ENCODE results near the gene BPIFB6. TPM values are rescaled to one million over a fixed set of nuclear protein-coding genes. Genes with fewer than 3 reads are reported as not detected.

The BPIFB6 gene
- total RNA-seq, 1 donor from 2014 or later = not detected

DNA sequence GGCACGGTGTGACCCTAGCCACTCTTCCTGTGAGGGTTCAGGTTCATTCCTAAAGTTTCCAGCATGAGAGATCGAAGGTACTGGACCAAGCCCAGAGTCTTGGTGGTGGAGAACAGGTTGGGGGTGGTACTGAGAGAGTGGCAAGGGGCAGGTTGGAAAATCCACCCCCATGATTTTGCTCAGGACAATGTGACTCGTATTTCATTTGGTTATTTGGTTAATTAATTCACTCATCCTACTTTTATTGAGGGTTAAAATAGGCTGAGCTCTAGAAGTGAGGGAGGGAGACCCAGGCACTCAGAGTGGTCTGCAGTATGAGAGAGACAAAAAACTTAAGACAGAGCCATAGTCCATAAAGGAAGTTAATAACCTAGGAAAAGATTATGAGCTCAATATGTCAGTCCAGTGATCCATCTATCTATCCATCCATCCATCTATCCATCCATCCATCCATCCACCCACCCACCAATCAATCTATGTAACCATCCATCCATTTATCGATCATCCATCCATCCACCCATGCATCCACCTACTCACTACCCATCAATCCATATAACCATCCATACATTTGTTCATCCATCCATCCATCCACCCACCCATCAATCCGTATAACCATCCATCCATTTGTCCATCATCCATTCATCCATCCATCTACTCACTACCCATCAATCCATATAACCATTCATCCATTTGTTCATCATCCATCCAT, 6.7 kb upstream of the BPIFB6 start:
- no peaks in the 10 kb centered on the region for H3K36me3 Mint-ChIP-seq (ENCODE audit: low read depth)
- no peaks in the 10 kb centered on the region for H3K9me3 Mint-ChIP-seq
- no peak for DNase-seq (ENCODE audit: low spot score)
- H3K4me3 Mint-ChIP-seq (ENCODE audit: low read depth) = no peak overlapping the region
- no peaks in the 10 kb centered on the region for H3K27me3 Mint-ChIP-seq (ENCODE audit: low read depth)
- H3K27ac Mint-ChIP-seq = no peak overlapping the region
- intact Hi-C loops (cut with micrococcal nuclease) = no loop called here
- no peaks in the 10 kb centered on the region for H3K4me1 Mint-ChIP-seq (ENCODE audit: low read depth)

DNA sequence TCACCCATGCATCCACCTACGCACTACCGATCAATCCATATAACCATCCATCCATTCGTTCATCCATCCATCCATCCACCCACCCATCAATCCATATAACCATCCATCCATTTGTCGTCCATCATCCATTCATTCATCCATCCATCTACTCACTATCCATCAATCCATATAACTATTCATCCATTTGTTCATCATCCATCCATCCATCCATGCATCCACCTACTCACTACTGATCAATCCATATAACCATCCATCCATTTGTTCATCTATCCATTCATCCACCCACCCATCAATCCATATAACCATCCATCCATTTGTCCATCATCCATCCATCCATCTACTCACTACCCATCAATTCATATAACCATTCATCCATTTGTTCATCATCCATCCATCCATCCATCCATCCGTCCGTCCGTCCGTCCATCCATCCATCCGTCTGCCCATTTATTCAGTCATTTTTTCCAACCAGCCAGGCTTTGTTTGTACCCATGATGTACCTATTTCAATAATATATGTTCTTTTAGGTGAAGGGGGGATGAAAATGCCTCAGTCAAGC, 6.1 kb upstream of the BPIFB6 start:
- H3K9me3 Mint-ChIP-seq = no peaks in the 10 kb centered on the region
- no peaks in the 10 kb centered on the region for H3K36me3 Mint-ChIP-seq (ENCODE audit: low read depth)
- H3K4me3 Mint-ChIP-seq (ENCODE audit: low read depth) = no peak overlapping the region
- no peak for DNase-seq (ENCODE audit: low spot score)
- no peaks in the 10 kb centered on the region for H3K27me3 Mint-ChIP-seq (ENCODE audit: low read depth)
- no peaks in the 10 kb centered on the region for H3K4me1 Mint-ChIP-seq (ENCODE audit: low read depth)
- intact Hi-C loops (cut with micrococcal nuclease) = no loop called here
- no peak overlapping the region for H3K27ac Mint-ChIP-seq

DNA sequence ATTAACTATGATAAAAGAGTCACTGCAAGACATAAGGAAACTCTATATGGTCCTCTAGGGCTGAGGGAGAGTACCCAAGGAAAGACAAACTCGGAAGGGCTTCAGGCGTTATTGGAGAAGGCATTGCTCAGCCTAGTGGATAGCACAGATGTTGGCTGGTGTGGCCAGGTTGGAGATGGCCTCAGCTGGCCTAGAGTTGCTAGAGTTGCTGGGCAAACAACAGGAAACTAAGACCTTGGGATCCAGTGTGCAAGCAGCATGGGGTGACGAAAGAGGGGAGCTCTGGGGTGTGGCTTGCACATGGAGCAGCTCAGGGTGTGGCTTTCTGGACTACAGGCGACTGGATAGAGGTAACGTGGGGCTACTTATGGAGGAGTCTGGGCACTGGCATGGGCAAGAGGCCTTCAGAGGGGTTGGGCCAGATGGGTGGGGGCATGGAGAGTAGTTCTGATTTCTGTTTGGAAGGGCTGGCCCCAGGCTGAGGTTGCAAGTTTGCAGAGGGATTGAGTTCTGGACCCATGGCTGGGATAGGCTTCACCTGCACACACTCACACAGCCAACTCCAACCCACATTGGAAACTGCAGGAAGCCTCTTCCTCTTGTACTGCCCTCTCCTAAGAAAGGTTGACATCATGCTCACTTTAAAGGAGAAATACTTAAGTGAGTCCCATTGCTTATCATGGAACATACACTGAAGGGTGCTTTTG, 5.2 kb upstream of the BPIFB6 start:
- Mint-ChIP-seq H3K9me3 (no peaks in the 10 kb centered on the region), H3K36me3 (ENCODE audit: low read depth) (no peaks in the 10 kb centered on the region), H3K4me3 (ENCODE audit: low read depth) (no peak overlapping the region), H3K27ac (no peak overlapping the region), H3K27me3 (ENCODE audit: low read depth) (no peaks in the 10 kb centered on the region), H3K4me1 (ENCODE audit: low read depth) (no peaks in the 10 kb centered on the region)
- intact Hi-C loops (cut with micrococcal nuclease) = no loop called here
- DNase-seq (ENCODE audit: low spot score) = no peak

DNA sequence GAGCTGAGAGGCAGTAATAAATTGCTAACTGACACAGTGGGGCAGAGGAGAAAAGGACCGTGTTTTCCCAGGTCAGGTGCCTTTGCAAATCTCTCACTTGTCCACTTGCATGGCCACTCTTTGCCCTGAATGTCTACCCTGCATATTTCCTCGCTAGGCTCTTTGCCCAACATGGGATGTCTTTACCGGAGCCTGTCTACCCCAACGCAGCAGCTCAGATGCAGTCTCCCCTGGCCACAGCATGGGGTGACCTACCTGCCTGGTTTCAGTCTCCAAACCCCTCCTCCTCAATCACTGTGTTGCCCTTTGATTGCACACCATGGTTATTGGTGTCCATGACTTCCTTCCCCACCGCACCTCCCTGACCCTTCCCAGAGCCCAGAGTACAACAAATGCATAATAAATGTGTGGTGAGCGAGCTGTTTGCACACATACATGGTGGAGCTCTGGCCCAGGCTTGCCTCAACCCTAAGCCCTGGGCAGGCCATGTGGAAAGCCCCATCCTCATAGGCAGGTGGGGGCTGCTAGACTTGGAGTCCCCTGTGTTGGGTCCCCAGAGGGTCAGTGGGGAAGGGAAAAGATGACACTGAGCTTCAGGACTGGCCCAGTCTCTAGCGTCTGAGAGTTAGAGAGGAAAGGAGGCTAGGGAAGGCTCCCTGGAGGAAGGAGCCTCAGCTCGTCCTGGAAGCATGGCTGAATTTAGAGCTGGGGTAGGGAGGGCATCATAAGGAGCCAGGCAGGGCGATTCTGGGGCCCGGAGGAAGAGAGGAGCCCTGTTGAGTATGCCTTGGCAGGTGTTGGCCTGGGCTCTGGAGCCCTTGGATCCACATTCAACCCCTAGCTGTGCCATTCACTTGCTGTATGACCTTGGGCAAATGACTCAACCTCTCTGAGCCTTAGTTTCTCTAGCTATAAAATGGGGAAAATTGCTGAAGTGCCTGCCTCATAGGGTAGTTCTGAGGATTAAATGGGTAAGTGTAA, 4.4 kb upstream of the BPIFB6 start:
- Mint-ChIP-seq H3K36me3 (ENCODE audit: low read depth) (no peaks in the 10 kb centered on the region), H3K4me1 (ENCODE audit: low read depth) (no peaks in the 10 kb centered on the region), H3K4me3 (ENCODE audit: low read depth) (no peak overlapping the region), H3K27ac (no peak overlapping the region), H3K27me3 (ENCODE audit: low read depth) (no peaks in the 10 kb centered on the region), H3K9me3 (no peaks in the 10 kb centered on the region)
- intact Hi-C loops (cut with micrococcal nuclease) = no loop called here
- no peak for DNase-seq (ENCODE audit: low spot score)

DNA sequence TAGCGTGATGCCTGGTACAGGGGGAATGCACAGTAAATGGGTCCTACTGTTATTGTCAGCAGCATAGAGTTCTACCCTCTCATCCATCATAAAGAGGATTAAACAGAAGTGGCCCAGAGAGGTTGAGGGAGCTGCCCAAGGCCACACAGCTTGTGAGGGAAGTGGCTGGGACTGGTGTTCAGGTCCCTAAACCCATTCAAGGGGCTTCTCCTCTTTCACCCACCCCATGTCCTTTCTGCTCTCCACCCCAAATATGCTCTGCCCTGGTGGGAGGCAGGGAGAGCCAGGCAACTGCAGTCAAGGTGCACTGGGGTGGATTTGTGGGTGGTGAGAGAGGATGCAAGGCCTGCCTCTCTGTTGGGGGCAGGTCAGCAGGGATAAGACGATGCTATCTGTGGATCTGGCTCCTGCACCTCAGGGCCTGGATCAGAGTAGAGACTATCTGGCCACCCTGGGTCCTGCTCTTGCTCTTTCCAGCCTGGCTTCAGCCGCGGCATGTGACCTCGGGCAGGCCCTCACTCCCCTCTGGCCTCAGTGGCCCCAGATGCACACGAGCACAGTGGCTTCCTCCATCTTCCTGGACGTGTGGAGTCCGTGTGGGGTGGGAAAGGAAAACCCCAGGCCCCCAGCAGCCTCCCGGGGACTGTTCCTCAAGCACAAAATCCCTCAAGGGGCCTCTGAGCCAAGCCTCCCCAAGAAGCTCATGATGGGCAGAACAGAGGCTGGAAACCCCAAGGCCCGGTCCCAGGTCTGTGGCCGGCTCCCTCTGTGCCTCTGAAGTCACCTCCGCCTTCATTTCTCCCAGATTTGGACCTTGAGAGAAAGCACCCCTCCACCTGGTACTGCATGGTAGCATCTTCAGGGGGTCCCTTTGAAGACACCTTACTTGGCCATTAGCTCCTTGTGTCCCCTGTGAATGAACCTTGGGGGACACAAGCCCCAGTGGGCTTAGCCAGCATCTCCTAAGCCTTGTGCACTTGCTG, 3.4 kb upstream of the BPIFB6 start:
- no peaks in the 10 kb centered on the region for H3K36me3 Mint-ChIP-seq (ENCODE audit: low read depth)
- intact Hi-C loops (cut with micrococcal nuclease) = no loop called here
- no peak overlapping the region for H3K4me3 Mint-ChIP-seq (ENCODE audit: low read depth)
- no peaks in the 10 kb centered on the region for H3K27me3 Mint-ChIP-seq (ENCODE audit: low read depth)
- DNase-seq (ENCODE audit: low spot score) = no peak
- H3K9me3 Mint-ChIP-seq = no peaks in the 10 kb centered on the region
- no peaks in the 10 kb centered on the region for H3K4me1 Mint-ChIP-seq (ENCODE audit: low read depth)
- H3K27ac Mint-ChIP-seq = no peak overlapping the region

DNA sequence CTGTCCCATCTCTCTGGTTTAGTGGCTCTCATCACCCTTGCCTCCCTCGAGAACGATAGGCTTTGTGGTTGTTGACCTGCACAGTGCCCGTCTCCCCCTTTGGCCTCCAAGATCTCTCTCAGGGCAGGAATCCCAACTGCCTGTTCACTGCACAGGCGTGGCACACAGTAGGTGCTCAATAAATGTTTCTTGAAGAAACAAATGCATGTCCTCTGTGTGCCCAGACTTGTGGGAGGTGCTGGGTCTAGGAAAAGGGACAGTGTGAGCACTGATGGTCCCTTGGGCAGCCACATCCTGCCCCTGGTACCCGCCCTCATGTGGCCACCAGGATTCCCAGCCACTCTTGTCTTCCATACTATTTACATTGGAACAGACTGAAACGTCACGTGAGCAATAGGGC, 2.6 kb upstream of the BPIFB6 start:
- H3K36me3 Mint-ChIP-seq (ENCODE audit: low read depth) = no peaks in the 10 kb centered on the region
- H3K9me3 Mint-ChIP-seq = no peaks in the 10 kb centered on the region
- no peak overlapping the region for H3K4me3 Mint-ChIP-seq (ENCODE audit: low read depth)
- intact Hi-C loops (cut with micrococcal nuclease) = no loop called here
- no peaks in the 10 kb centered on the region for H3K4me1 Mint-ChIP-seq (ENCODE audit: low read depth)
- DNase-seq (ENCODE audit: low spot score) = no peak
- no peak overlapping the region for H3K27ac Mint-ChIP-seq
- no peaks in the 10 kb centered on the region for H3K27me3 Mint-ChIP-seq (ENCODE audit: low read depth)

DNA sequence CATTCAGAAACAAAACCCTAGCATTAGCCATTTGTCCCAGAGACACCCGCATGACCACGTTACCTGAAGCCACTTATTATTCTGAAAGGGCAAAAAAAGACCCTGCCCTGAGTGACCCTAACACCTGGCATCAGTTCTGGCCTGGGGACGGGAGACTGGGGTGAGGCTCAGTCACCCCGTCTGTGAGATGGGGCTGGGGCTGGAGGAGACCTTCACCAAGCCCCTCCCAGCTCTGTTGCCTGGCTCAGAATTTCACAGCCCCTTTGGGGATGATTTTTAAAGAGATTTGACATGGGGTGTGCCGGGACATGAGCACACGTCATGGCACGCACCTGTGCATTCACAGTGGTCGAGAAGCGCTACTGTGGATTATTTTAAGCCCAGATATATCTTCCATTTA, 1.4 kb upstream of the BPIFB6 start:
- no peaks in the 10 kb centered on the region for H3K27me3 Mint-ChIP-seq (ENCODE audit: low read depth)
- intact Hi-C loops (cut with micrococcal nuclease) = no loop called here
- no peak overlapping the region for H3K4me3 Mint-ChIP-seq (ENCODE audit: low read depth)
- H3K4me1 Mint-ChIP-seq (ENCODE audit: low read depth) = no peaks in the 10 kb centered on the region
- no peaks in the 10 kb centered on the region for H3K36me3 Mint-ChIP-seq (ENCODE audit: low read depth)
- no peak overlapping the region for H3K27ac Mint-ChIP-seq
- no peaks in the 10 kb centered on the region for H3K9me3 Mint-ChIP-seq
- DNase-seq (ENCODE audit: low spot score) = no peak

DNA sequence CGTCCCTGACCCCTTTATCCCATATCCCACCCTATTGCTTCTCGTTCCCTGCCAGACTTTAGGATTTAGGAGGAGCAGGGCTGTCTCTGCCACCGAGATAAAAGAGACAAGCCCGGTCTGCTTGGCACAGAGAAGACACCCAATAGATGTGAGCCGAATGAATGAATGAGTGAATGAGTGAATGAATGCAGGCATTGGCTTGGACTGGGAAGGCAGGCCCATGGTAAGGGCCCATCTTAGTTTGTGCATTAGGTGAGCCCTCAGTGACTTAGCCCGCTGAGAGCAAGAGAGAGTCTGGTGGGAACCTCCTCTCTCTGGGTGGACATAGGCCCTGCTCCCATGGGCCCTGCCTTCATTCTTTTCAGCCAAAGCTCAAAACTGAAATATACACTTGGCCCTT, 879 bp upstream of the BPIFB6 start:
- no peaks in the 10 kb centered on the region for H3K4me1 Mint-ChIP-seq (ENCODE audit: low read depth)
- H3K27me3 Mint-ChIP-seq (ENCODE audit: low read depth) = no peaks in the 10 kb centered on the region
- H3K27ac Mint-ChIP-seq = no peak overlapping the region
- intact Hi-C loops (cut with micrococcal nuclease) = no loop called here
- no peak overlapping the region for H3K4me3 Mint-ChIP-seq (ENCODE audit: low read depth)
- H3K9me3 Mint-ChIP-seq = no peaks in the 10 kb centered on the region
- DNase-seq (ENCODE audit: low spot score) = no peak
- no peaks in the 10 kb centered on the region for H3K36me3 Mint-ChIP-seq (ENCODE audit: low read depth)

DNA sequence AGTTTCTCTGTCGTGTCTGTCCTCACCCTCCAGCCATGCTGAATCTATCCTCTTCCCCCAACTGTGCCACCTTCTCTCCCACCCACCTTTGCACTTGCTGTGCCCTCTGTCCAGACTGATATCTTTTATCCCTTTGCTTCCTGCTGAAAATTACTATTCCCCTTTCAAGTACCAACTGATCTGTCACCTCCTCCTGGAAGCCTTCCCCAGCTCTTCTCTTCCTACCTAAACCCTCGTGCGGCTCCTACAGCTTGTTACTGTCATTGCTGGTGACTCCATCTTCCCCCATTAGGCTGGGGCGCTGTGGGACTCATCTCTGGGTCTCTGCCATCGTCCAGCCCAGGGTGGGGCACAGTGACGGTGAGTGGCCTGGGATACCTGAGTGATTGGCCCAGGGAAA, 1.1 kb downstream of the BPIFB6 start:
- no peaks in the 10 kb centered on the region for H3K9me3 Mint-ChIP-seq
- no peaks in the 10 kb centered on the region for H3K4me1 Mint-ChIP-seq (ENCODE audit: low read depth)
- no peak overlapping the region for H3K27ac Mint-ChIP-seq
- intact Hi-C loops (cut with micrococcal nuclease) = no loop called here
- no peaks in the 10 kb centered on the region for H3K36me3 Mint-ChIP-seq (ENCODE audit: low read depth)
- DNase-seq (ENCODE audit: low spot score) = no peak
- H3K27me3 Mint-ChIP-seq (ENCODE audit: low read depth) = no peaks in the 10 kb centered on the region
- H3K4me3 Mint-ChIP-seq (ENCODE audit: low read depth) = no peak overlapping the region

DNA sequence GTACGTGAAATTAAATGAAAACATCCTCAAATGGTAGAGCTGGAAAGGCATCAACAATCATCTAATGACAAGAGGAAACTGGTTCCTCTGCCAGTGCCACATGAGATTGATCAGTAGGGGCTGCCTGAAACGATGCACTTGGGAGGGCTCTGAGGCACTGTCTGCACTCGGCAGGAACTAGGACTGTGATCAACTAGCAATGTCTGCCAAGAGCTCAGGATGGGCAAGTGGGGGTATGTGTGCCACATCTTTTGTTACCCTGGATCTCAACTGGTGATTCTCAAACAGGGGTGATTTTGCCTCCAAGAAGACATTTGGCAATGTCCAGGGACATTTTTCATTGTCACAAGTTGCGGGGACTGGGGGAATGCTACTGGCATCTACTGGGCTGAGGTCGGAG, 1.9 kb downstream of the BPIFB6 start:
- Mint-ChIP-seq H3K27ac (no peak overlapping the region), H3K27me3 (ENCODE audit: low read depth) (peaks cover 2% of the 10 kb centered on the region), H3K9me3 (no peaks in the 10 kb centered on the region), H3K4me1 (ENCODE audit: low read depth) (no peaks in the 10 kb centered on the region), H3K36me3 (ENCODE audit: low read depth) (no peaks in the 10 kb centered on the region), H3K4me3 (ENCODE audit: low read depth) (no peak overlapping the region)
- intact Hi-C loops (cut with micrococcal nuclease) = no loop called here
- DNase-seq (ENCODE audit: low spot score) = no peak

DNA sequence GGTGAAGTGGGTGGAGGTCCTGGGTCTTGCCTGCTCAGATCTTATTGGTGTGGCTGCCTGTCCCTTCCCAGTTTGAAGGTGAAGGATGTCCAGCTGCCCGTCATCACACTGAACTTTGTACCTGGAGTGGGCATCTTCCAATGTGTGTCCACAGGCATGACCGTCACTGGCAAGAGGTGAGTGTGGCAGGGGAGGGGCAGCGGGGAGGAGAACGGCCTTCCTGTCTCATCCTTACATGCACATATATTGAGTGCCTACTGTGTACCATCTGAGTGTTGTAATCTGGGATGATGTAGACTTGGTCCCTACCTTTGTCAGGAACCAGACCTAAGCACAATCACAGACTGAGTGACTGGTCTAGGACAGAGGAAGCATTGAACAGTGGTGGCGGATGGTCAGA, 2.7 kb downstream of the BPIFB6 start:
- intact Hi-C loops (cut with micrococcal nuclease) = no loop called here
- H3K27ac Mint-ChIP-seq = no peak overlapping the region
- H3K36me3 Mint-ChIP-seq (ENCODE audit: low read depth) = no peaks in the 10 kb centered on the region
- no peak overlapping the region for H3K4me3 Mint-ChIP-seq (ENCODE audit: low read depth)
- H3K9me3 Mint-ChIP-seq = no peaks in the 10 kb centered on the region
- peaks cover 3% of the 10 kb centered on the region for H3K27me3 Mint-ChIP-seq (ENCODE audit: low read depth)
- no peak for DNase-seq (ENCODE audit: low spot score)
- H3K4me1 Mint-ChIP-seq (ENCODE audit: low read depth) = no peaks in the 10 kb centered on the region
